H1 (cell line): ENCODE results near the gene OPHN1. TPM values are rescaled to one million over a fixed set of nuclear protein-coding genes. Genes with fewer than 3 reads are reported as not detected.

Experiments used
- CBX8 ChIP-seq: fragments of 300-800, 300-1000 bp; sonication (generic); IDR thresholded peaks from 2 replicates; pipeline ENCODE4 v1.7.1; 2016; ENCODE audit warnings: low read depth, low read length, borderline replicate concordance
- CEBPB ChIP-seq: IDR thresholded peaks from 2 replicates; pipeline ENCODE4 v1.6.1; 2012; ENCODE audit warnings: low read depth, low read length
- NANOG ChIP-seq: IDR thresholded peaks from 2 replicates; pipeline ENCODE4 v1.6.1; 2011; ENCODE audit warnings: low read length, low read depth, mild to moderate bottlenecking, inconsistent platforms; ENCODE audit not compliant: insufficient read depth, poor library complexity, severe bottlenecking
- SP4 ChIP-seq: IDR thresholded peaks from 2 replicates; pipeline ENCODE4 v1.6.1; 2012; ENCODE audit warnings: low read length, inconsistent platforms
- polyA plus RNA-seq, 7 experiments: library from polyadenylated mRNA; depleted of rRNA in 3 of 7; stranded (reverse) in 5 of 7; unstranded in 2 of 7; fragments of >200 nt in 5 of 7; fragments of 200-250 nt in 2 of 7; gene quantifications; 1 replicate in 5 of 7; 2 replicates in 1 of 7; 4 replicates in 1 of 7; pipeline versions ENCODE4 v1.2.1 to v1.2.3, GENCODE V29; 2011 to 2013; ENCODE audit warnings: missing spikeins in 2 of 7, mixed read lengths in 2 of 7
- total RNA-seq: library from RNA; stranded (reverse); fragmentation: NEBNext Ultra II Directional; extraction: Animal tissue kit (Norgen Biotek cat#: 25700); gene quantifications from 2 replicates; pipeline ENCODE4 v1.2.1, GENCODE V29; 2021

Gene OPHN1
- total and polyA plus RNA-seq, 2 of the 8 experiments (the other 6 are each of a cell fraction or from before 2014, with no cell fraction given): 1.2 to 3.5 TPM

- no peak for TF ChIP-seq CEBPB
- TF ChIP-seq CBX8: no peak
- TF ChIP-seq SP4: no peak
- no peak for TF ChIP-seq NANOG
Observed at GRCh38 chrX:68304602-68305001, 128.7 kb downstream of the OPHN1 start (continued).
